Subcutaneous abdominal adipose tissue (tissue), 5 donors: ENCODE measurements around the gene CARD11.
"Not testable (repeated sequence)": the region's sequence is repeated elsewhere in the genome, so short reads cannot be mapped to it uniquely, and the experiment has no call there.

ENCODE experiments used
- H3K27ac ChIP-seq: one replicate; pipeline ENCODE4 v1.7.0; 2013; ENCODE audit warnings: low read depth, mild to moderate bottlenecking, inconsistent platforms, low read length, moderate library complexity
- H3K27me3 ChIP-seq, 5 donors: one replicate each; pipeline ENCODE4 v1.7.0; 2013; ENCODE audit warnings: low read length in 5 of 5, inconsistent platforms in 1 of 5; ENCODE audit not compliant: control insufficient read depth in 5 of 5, insufficient read depth in 4 of 5
- H3K36me3 ChIP-seq, 5 donors: one replicate each; pipeline ENCODE4 v1.7.0; 2013; ENCODE audit warnings: low read length in 5 of 5; ENCODE audit not compliant: control insufficient read depth in 5 of 5, insufficient read depth in 5 of 5
- H3K4me1 ChIP-seq, 5 donors: one replicate each; pipeline ENCODE4 v1.7.0; 2013; ENCODE audit warnings: low read length in 5 of 5, mild to moderate bottlenecking in 3 of 5, moderate library complexity in 1 of 5; ENCODE audit not compliant: control insufficient read depth in 5 of 5, insufficient read depth in 5 of 5
- H3K4me3 ChIP-seq, 5 donors: one replicate each; pipeline ENCODE4 v1.7.0; 2013; ENCODE audit warnings: low read length in 5 of 5, low read depth in 1 of 5
- H3K9ac ChIP-seq, 5 donors: one replicate each; pipeline ENCODE4 v1.7.0; 2013; ENCODE audit warnings: low read length in 5 of 5, mild to moderate bottlenecking in 4 of 5, moderate library complexity in 3 of 5
- H3K9me3 ChIP-seq, 5 donors: one replicate each; pipeline ENCODE4 v1.7.0; 2013; ENCODE audit warnings: low read length in 5 of 5; ENCODE audit not compliant: control insufficient read depth in 5 of 5
- donor health status: healthy.
- donor health status: healthy.
- donor health status: healthy.
- donor health status: healthy.
- donor health status: healthy.

The CARD11 gene

DNA sequence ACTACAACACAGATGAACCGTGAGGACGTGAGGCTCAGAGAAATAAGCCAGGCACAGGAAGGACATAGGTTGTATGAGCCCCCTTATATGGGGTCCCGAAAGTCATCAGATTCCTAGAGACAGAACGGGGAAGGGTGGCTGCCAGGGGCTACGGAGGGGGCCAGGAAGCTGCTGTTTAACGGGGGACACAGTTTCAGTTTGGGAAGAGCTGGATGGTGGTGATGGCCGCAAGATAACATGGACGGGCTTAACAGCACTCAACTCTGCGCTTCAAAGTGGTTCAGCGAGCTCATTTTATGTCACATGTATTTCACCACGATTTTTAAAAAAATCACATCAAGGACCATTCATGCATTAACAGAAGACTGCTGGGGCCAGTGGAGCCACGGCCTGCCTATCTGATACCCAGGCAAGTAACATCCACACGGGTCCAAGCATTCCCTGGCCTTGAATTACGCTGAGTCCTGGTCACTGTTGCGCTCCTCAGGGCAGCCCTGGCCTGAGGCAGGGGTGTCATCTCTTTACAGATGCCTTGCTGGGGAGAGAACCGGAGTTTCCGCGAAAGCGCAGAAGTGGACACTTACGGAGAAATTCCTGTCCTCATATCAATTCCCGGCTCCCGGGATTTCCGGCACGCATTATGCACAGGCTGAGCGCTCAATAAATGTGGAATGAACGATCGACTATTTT is 1.5 kb downstream of the CARD11 start:
- H3K4me3 ChIP-seq: no peak overlapping the region
- H3K36me3 ChIP-seq: no peaks in the 10 kb centered on the region
- no peak overlapping the region for H3K27ac ChIP-seq
- H3K9me3 ChIP-seq: no peaks in the 10 kb centered on the region
- peaks cover 11 to 20% (median 17%) of the 10 kb centered on the region in 5 donors for H3K27me3 ChIP-seq
- H3K9ac ChIP-seq: no peak overlapping the region
- no peaks in the 10 kb centered on the region for H3K4me1 ChIP-seq

DNA sequence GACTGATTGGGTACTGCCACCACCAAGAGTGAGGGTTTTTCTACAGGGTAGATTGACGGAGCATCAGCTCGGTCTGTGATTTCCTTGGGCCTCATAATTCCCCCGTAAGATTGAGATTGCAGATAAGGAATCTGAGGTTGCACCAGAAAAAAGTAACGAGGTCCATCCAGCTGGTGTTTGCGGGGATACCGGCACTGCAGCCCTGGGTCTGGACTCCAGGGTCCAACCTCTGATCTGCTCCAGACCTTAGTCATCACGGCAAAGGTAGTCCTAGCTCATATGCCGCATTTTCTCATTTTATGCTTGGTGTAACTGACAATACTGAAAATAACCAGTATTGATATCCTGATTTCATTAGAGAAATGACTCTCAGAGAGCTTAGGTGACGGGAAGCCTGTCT is 3.9 kb downstream of the CARD11 start:
- Histone ChIP-seq H3K4me1 (no peaks in the 10 kb centered on the region), H3K9ac (no peak overlapping the region), H3K27ac (no peak overlapping the region), H3K36me3 (no peaks in the 10 kb centered on the region), H3K9me3 (no peaks in the 10 kb centered on the region), H3K27me3 (peaks cover 11 to 17% (median 15%) of the 10 kb centered on the region in 5 donors), H3K4me3 (no peak overlapping the region)

DNA sequence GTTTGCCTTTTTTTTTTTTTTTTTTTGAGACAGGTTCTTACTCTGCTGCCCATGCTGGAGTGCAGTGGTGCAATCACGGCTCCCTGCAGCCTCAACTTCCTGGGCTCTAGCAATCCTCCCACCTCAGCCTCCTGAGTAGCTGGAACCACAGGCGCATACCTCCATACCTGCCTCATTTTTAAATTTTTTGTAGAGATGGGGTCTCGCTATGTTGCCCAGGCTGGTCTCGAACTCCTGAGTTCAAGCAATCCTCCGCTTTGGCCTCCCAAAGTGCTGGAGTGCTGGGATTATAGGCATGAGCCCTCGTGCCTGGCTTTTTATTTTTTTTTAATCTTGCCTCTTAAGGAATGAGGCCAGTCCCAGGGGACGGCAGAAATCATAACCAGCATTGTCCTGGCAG is 5.7 kb downstream of the CARD11 start:
- not testable (repeated sequence) for H3K9ac ChIP-seq, H3K4me1 ChIP-seq, H3K4me3 ChIP-seq, H3K36me3 ChIP-seq, H3K27ac ChIP-seq, H3K9me3 ChIP-seq
- H3K27me3 ChIP-seq: peaks cover 5 to 12% (median 9%) of the 10 kb centered on the region in 5 donors

DNA sequence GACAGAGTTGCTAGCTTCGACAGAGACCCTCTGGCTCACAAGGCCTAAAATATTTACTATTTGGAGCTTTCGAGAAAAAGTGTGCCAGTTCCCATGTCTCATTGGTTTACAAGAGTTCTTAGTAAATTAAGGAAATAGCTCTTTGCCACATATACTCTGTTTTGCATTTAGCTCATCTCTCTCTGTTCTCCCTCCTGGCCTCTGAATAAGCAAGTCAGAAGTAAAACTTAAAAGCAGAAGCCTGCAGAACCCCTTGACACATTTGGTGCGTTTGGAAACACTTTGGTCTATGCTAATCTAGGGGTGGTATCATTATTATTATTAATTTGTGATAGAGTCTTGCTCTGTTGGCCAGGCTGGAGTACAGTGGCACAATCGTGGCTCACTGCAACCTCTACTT is 6.4 kb downstream of the CARD11 start:
- Histone ChIP-seq H3K9me3 (no peaks in the 10 kb centered on the region), H3K36me3 (no peaks in the 10 kb centered on the region), H3K27ac (no peak overlapping the region), H3K27me3 (peaks cover 0 to 6% (median 1%) of the 10 kb centered on the region in 5 donors), H3K9ac (no peak overlapping the region), H3K4me1 (no peaks in the 10 kb centered on the region), H3K4me3 (no peak overlapping the region)

DNA sequence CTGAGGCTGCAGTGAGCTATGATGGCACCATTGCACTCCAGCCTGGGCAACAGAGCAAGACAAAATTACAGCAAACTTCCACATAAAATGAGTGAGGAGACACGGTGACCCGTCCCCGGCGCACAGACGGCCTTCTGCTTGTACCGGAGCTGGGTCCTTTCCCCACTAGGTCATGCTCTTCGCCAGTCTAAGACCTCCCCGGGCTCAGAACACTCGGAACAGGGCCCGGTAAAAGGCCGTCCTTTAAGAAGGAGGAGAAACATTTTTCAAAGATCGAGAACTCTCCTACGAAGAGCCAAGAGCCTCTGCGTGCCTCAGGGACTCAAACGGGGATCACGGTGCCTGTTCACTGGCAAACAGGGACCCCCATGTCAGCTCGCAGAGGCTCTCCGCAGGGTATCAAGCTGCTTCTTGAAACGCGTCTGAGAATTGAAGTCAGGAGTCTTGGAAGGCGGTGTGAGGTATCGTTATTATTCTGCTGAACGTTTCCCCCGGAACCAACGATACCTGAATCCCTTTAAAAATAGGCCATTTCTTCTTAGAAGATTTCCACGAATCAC is 9.0 kb downstream of the CARD11 start:
- no peak overlapping the region for H3K27ac ChIP-seq
- H3K36me3 ChIP-seq: no peaks in the 10 kb centered on the region
- H3K9me3 ChIP-seq: no peaks in the 10 kb centered on the region
- H3K4me1 ChIP-seq: no peaks in the 10 kb centered on the region
- H3K27me3 ChIP-seq: peaks cover 0 to 3% (median 0%) of the 10 kb centered on the region in 5 donors
- no peak overlapping the region for H3K4me3 ChIP-seq
- no peak overlapping the region for H3K9ac ChIP-seq

DNA sequence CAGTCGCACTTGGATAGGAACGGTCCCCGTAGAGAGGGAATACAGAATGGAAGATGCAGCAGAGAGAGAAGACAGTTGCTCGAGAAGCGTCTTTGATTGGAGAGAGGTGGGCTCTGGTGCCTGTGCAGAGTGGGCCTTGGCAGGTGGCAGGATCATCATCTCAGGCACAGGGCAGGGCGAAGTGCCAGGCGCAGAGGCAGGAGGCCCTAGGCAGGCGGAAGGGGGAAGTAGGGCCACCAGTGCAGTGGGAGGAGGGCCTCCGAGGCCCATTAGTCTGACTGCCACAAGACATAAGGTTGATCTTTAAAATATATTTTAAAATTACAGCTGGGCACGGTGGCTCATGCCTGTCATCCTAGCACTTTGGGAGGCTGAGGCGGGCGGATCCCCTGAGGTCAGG is 10.1 kb downstream of the CARD11 start:
- H3K4me3 ChIP-seq: no peak overlapping the region
- peaks cover 0 to 3% (median 0%) of the 10 kb centered on the region in 5 donors for H3K27me3 ChIP-seq
- H3K9ac ChIP-seq: no peak overlapping the region
- H3K9me3 ChIP-seq: no peaks in the 10 kb centered on the region
- H3K36me3 ChIP-seq: no peaks in the 10 kb centered on the region
- H3K4me1 ChIP-seq: no peaks in the 10 kb centered on the region
- H3K27ac ChIP-seq: no peak overlapping the region

DNA sequence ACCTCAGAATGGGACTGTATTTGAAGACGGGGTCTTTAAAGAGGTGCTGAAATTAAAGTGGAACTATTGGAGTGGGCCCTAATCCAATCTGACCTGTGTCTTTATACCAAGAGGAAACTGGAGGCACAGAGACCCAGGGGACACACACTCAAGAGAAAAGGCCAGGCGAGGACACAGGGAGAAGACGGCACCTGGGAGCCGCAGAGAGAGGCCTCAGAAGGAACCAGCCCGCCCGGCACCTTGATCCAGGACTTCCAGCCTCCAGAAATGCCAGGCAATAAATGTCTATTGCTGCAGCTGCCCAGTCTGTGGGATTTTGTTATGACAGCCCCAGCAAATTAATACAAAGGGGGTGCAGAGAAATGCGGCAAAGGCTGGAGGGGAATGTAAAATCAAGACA is 10.5 kb downstream of the CARD11 start:
- Histone ChIP-seq H3K36me3 (no peaks in the 10 kb centered on the region), H3K4me3 (no peak overlapping the region), H3K9me3 (no peaks in the 10 kb centered on the region), H3K9ac (no peak overlapping the region), H3K4me1 (no peaks in the 10 kb centered on the region), H3K27me3 (peaks cover 0 to 3% (median under 1%) of the 10 kb centered on the region in 5 donors), H3K27ac (no peak overlapping the region)

DNA sequence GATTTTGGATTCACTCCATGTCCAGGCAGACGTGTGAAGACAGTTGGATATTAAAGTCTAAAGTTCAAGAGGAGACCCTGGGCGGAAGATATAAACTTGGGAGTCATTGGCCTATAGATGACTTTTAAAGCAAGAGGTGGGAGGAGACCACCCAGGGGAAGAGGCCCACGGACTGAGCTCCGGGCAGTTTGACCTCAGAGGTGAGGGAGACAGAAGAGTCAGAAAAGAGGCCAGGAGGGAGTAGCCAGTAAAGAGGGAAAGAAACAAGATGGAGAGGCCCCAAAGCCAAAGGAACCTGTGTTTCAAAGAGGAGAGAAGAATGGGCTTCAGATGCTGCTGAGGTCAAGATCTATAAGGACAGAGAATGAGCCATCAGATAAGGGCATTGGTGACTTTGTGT is 11.4 kb downstream of the CARD11 start:
- no peak overlapping the region for H3K9ac ChIP-seq
- no peak overlapping the region for H3K27ac ChIP-seq

DNA sequence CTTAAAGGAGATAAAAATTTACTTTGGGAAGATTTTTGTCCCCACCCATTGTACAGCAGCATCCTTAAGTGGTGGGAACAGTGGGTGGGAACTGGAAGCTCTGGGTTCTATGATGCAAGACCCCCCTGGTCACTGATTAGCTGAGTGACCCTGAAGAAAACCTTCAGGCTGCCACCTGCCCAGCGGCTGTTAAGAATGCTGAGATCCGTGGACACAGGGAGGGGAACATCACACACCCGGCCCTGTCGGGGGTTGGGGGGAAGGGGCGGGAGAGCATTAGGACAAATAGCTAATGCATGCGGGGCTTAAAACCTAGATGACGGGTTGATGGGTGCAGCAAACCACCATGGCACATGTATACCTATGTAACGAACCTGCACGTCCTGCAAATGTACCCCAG is 14.5 kb downstream of the CARD11 start:
- no peaks in the 10 kb centered on the region for H3K36me3 ChIP-seq
- H3K4me3 ChIP-seq: no peak overlapping the region
- peaks cover 0 to 6% (median 4%) of the 10 kb centered on the region in 5 donors for H3K27me3 ChIP-seq
- H3K9me3 ChIP-seq: peaks cover 3 to 13% (median 6%) of the 10 kb centered on the region in 5 donors
- no peak overlapping the region for H3K9ac ChIP-seq
- H3K4me1 ChIP-seq: peaks cover 0 to 2% (median 0%) of the 10 kb centered on the region in 5 donors
- no peak overlapping the region for H3K27ac ChIP-seq

More for the DNA sequence above, 11.4 kb downstream of the CARD11 start:
- Histone ChIP-seq H3K4me3 (no peak overlapping the region), H3K36me3 (no peaks in the 10 kb centered on the region), H3K9me3 (no peaks in the 10 kb centered on the region), H3K4me1 (peaks cover 0 to 2% (median 0%) of the 10 kb centered on the region in 5 donors), H3K27me3 (peaks cover 0 to 4% (median 0%) of the 10 kb centered on the region in 5 donors)

DNA sequence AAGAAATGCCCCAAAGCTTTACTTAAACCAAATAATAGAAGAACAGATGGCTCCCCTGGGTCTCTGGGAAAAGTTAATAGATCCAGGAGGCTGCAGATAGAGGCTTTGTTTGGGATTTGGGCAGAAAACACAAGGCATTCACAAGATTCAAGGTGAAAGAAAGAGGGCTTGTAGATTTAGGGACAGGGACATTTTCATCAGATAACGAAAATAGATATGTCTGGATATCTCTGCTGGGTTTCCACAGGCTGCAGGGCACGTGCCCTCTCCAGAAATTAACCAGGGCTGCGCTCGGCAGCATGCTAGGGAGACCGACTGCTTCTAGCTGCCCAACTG is 14.9 kb downstream of the CARD11 start:
- peaks cover 0 to 9% (median 4%) of the 10 kb centered on the region in 5 donors for H3K27me3 ChIP-seq
- no peak overlapping the region for H3K27ac ChIP-seq
- H3K4me3 ChIP-seq: no peak overlapping the region
- no peaks in the 10 kb centered on the region for H3K36me3 ChIP-seq
- H3K4me1 ChIP-seq: peaks cover 0 to 2% (median 0%) of the 10 kb centered on the region in 5 donors
- H3K9me3 ChIP-seq: peaks cover 3 to 13% (median 6%) of the 10 kb centered on the region in 5 donors
- no peak overlapping the region for H3K9ac ChIP-seq
